Ishikawa (cell line): Measurements from ENCODE around the gene CRCP.

Experiments used
- CEBPB ChIP-seq: IDR thresholded peaks from 2 replicates; pipeline ENCODE4 v1.6.1; 2012
- CREB1 ChIP-seq: IDR thresholded peaks from 2 replicates; pipeline ENCODE4 v1.6.1; 2012; ENCODE audit warnings: low read depth
- EGR1 ChIP-seq: IDR thresholded peaks from 2 replicates; pipeline ENCODE4 v1.6.1; 2012
- EP300 ChIP-seq: IDR thresholded peaks from 2 replicates; pipeline ENCODE4 v1.6.1; 2012; ENCODE audit warnings: borderline replicate concordance
- FOXM1 ChIP-seq: IDR thresholded peaks from 2 replicates; pipeline ENCODE4 v1.6.1; 2012; ENCODE audit warnings: low read depth, borderline replicate concordance
- NFIC ChIP-seq: IDR thresholded peaks from 2 replicates; pipeline ENCODE4 v1.6.1; 2012
- RAD21 ChIP-seq: IDR thresholded peaks from 2 replicates; pipeline ENCODE4 v1.6.1; 2012; ENCODE audit warnings: low read depth
- TAF1 ChIP-seq: IDR thresholded peaks from 2 replicates; pipeline ENCODE4 v1.6.1; 2012; ENCODE audit warnings: low read depth, mild to moderate bottlenecking
- TCF12 ChIP-seq: IDR thresholded peaks from 2 replicates; pipeline ENCODE4 v1.6.1; 2012; ENCODE audit warnings: low read depth
- TEAD4 ChIP-seq: IDR thresholded peaks from 2 replicates; pipeline ENCODE4 v1.6.1; 2012
- YY1 ChIP-seq: IDR thresholded peaks from 2 replicates; pipeline ENCODE4 v1.6.1; 2012; ENCODE audit warnings: low read depth
- ZBTB7A ChIP-seq: IDR thresholded peaks from 2 replicates; pipeline ENCODE4 v1.6.1; 2012; ENCODE audit warnings: low read depth
- TF ChIP-seq, protein P1 (sequence below): IDR thresholded peaks from 2 replicates; pipeline ENCODE4 v1.6.1; 2012
- TF ChIP-seq, protein P2 (sequence below): IDR thresholded peaks from 2 replicates; pipeline ENCODE4 v1.6.1; 2012; ENCODE audit warnings: low read depth, mild to moderate bottlenecking
- TF ChIP-seq, protein P3 (sequence below): IDR thresholded peaks from 2 replicates; pipeline ENCODE4 v1.6.1; 2012

Gene CRCP

DNA sequence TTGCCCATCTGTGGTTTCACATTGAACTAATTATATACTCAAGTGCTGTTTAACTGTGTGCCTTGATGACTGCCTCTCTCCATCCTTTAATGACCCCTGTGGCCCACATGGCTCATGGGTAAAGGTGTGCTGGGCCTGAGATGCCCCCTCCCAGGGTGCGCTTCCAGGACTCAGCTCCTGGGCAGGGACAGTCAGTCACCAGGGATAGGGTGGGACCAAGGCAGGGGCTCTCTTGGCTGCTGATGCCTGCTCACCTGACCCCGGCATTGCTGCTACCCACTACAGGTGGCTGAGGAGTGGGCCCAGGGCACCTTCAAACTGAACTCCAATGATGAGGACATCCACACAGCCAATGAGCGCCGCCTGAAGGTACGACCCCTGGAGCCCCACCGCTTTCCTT is 32.6 kb upstream of the CRCP start:
- TF ChIP-seq RAD21, result no peak
- TF ChIP-seq TEAD4, result no peak
- TF ChIP-seq, protein P1, sequence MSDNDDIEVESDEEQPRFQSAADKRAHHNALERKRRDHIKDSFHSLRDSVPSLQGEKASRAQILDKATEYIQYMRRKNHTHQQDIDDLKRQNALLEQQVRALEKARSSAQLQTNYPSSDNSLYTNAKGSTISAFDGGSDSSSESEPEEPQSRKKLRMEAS, result no peak
- TF ChIP-seq YY1, result no peak
- TF ChIP-seq EGR1, result no peak
- no peak for TF ChIP-seq TAF1
- TF ChIP-seq CEBPB, result no peak
- TF ChIP-seq, protein P2, sequence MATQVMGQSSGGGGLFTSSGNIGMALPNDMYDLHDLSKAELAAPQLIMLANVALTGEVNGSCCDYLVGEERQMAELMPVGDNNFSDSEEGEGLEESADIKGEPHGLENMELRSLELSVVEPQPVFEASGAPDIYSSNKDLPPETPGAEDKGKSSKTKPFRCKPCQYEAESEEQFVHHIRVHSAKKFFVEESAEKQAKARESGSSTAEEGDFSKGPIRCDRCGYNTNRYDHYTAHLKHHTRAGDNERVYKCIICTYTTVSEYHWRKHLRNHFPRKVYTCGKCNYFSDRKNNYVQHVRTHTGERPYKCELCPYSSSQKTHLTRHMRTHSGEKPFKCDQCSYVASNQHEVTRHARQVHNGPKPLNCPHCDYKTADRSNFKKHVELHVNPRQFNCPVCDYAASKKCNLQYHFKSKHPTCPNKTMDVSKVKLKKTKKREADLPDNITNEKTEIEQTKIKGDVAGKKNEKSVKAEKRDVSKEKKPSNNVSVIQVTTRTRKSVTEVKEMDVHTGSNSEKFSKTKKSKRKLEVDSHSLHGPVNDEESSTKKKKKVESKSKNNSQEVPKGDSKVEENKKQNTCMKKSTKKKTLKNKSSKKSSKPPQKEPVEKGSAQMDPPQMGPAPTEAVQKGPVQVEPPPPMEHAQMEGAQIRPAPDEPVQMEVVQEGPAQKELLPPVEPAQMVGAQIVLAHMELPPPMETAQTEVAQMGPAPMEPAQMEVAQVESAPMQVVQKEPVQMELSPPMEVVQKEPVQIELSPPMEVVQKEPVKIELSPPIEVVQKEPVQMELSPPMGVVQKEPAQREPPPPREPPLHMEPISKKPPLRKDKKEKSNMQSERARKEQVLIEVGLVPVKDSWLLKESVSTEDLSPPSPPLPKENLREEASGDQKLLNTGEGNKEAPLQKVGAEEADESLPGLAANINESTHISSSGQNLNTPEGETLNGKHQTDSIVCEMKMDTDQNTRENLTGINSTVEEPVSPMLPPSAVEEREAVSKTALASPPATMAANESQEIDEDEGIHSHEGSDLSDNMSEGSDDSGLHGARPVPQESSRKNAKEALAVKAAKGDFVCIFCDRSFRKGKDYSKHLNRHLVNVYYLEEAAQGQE, result no peak
- TF ChIP-seq, protein P3, sequence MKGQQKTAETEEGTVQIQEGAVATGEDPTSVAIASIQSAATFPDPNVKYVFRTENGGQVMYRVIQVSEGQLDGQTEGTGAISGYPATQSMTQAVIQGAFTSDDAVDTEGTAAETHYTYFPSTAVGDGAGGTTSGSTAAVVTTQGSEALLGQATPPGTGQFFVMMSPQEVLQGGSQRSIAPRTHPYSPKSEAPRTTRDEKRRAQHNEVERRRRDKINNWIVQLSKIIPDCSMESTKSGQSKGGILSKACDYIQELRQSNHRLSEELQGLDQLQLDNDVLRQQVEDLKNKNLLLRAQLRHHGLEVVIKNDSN, result no peak
- TF ChIP-seq EP300, result no peak
- TF ChIP-seq FOXM1, result no peak
- no peak for TF ChIP-seq CREB1
- no peak for TF ChIP-seq TCF12
- TF ChIP-seq ZBTB7A, result no peak
- TF ChIP-seq NFIC, result no peak

DNA sequence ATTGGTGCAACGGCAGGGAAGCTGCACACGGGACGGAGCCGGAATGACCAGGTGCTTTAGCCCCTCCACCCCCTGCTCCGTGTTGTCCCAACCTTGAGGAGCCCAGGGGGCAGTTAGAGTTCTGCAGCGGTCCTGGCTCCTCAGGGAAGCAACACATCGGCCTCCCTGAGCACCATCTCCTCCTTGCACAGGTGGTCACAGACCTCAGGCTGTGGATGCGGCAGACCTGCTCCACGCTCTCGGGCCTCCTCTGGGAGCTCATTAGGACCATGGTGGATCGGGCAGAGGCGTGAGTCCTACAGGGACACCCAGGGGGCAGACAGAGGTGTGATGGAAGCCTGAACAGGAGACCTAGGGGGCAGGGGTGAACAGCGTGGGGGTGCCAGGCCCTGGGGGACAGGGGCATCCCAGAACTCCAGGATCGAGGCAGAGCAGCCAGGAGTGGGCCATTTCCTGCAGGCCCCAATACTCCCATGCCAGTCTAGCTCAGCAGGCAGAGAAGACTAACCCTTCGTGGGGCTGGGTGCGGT is 31.7 kb upstream of the CRCP start:
- TF ChIP-seq TEAD4 (no peak), EGR1 (no peak), RAD21 (no peak), ZBTB7A (no peak), YY1 (no peak), TCF12 (no peak), TAF1 (no peak), CREB1 (no peak), FOXM1 (no peak), EP300 (no peak), NFIC (no peak)
- TF ChIP-seq, protein P2, result no peak
- TF ChIP-seq, protein P1, result no peak

DNA sequence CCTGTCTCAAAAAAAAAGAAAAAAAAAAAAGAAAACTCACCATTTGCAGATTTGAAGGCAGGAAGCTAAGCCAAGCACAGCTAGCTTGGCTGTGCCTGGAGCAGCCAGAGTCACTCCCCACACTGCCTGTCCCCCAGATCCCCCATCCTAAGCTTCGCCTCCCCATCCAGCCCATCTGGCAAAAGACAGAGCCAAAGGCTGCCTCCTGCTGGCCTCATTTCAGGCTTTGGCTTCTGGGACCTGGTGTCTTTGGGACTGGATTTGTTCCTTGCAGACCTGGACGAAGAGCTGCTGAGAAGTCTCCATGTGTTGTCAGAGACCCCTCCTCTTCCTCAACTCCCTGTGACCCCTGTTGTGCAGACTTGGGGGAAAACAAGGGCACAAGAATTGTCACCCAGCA is 31.0 kb upstream of the CRCP start:
- no peak for TF ChIP-seq CEBPB
- TF ChIP-seq ZBTB7A, result no peak
- TF ChIP-seq EGR1, result no peak
- TF ChIP-seq, protein P2, result no peak
- TF ChIP-seq, protein P3, result no peak
- no peak for TF ChIP-seq EP300
- TF ChIP-seq FOXM1, result no peak
- TF ChIP-seq TEAD4, result no peak

DNA sequence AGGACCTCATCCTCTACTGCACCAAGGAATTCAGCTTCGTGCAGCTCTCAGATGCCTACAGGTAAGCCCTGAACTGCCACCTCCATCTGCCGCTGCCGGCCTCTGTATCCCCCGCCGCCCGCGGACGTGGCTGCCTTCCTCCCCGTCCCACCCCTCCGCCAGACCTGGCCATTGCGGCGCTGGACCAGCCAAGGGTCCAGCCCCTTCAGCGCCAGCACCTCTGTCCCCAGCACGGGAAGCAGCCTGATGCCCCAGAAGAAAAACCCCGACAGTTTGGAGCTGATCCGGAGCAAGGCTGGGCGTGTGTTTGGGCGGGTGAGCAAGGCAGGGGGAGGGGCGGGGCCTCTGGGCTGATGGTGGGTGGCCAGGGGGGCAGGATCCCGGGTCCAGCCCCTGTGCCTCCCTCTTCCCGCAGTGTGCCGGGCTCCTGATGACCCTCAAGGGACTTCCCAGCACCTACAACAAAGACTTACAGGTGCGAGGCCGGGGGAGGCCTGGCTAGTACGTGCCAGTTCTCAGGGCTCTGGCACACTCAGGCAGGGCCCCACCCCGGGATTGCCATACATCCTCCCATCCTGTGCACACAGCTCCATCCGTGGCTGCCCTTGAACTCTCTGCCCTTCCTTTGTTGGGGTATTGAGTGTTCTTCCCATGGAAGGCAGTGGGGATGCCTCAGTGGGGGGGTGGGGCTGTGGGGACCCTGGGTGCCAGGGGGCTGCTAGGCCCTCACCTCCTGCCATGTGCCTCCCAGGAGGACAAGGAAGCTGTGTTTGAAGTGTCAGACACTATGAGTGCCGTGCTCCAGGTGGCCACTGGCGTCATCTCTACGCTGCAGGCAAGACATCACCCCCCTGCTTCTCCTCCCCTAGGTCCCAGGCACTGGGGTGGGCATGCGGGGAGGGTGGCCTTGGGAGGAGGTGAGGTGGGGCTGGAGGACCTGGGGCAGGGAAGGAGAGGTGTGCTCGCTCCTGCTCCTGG is 25.5 kb upstream of the CRCP start:
- TF ChIP-seq EP300 (no peak), CREB1 (no peak), RAD21 (no peak), FOXM1 (no peak), NFIC (no peak), TCF12 (no peak), TEAD4 (no peak), EGR1 (no peak), ZBTB7A (no peak), YY1 (no peak), TAF1 (no peak), CEBPB (no peak)
- TF ChIP-seq, protein P2, result no peak
- TF ChIP-seq, protein P1, result no peak
- TF ChIP-seq, protein P3, result no peak
